ENCODE data around the gene PARP14.
A peak's percentile ranks its signal among the peaks of the same experiment; 100 is the strongest.
"Not testable (repeated sequence)": the region's sequence is repeated elsewhere in the genome, so short reads cannot be mapped to it uniquely, and the experiment has no call there.

Gene PARP14

DNA sequence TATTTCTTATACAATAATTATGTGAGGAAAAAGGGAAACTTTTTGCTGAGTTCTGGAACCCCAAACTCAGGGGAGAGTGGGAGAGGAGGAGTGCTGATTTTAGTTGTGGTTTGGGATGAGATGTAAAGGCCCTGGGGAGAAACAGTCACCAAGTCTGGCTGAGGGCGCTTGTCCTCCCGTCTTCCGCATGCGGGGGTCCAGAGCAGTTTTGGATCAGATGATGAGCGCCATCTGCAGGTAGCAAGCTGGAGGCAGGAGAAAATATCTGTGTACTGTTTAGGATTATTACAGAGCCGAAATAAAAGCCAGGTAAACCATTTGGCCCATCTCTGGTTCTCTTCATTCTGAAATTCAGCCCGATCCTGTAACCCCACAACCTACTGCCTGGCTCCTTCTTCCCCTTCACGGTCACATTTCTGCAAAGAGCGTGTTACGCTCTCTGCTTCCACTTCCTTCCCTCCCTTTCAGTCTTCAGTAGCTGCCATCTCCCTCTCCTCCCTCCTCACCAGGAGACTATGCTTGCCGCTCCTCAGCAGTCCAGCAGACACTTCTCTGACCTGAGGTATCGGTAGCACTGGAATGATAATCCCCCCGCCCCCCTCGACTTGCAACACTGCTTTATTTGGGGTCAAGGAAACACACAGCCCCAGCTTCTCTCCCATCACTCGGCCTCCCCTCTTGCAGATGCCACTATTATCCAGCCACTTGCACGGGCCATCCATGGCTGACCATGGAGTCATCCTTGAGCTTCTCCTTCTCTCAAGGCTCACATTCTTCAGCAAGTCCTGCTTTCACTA, 1.4 kb upstream of the PARP14 start:
- peak; percentile 35 to 77 for DNase-seq

DNA sequence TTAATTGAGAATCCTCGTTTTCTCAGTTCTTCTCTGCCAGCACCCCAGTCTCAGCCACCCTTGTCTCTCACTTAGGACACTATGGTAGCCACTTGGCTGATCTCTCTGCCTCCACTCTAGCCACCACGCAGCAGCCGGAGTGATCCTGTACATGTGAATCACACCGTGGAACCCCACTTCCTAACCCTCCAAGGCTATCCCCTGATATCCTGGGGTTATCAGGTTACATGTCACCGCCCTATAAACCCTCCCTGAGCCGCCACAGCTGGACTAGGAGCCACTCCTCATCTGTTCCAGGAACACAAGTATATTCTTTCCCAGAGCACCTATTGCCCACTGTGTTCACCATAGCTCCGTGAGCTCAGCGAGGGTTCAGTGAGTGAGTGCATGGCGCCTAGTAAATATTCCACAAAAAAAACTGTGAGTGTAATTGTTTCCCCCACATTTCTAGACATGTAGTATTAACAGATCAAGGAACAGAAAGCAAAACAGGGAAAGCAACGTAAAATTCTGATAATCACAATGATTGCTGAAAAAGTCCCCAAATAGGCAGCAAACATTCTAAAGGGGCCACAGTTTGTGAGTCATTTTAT, 661 bp upstream of the PARP14 start:
- DNase-seq: no peak

DNA sequence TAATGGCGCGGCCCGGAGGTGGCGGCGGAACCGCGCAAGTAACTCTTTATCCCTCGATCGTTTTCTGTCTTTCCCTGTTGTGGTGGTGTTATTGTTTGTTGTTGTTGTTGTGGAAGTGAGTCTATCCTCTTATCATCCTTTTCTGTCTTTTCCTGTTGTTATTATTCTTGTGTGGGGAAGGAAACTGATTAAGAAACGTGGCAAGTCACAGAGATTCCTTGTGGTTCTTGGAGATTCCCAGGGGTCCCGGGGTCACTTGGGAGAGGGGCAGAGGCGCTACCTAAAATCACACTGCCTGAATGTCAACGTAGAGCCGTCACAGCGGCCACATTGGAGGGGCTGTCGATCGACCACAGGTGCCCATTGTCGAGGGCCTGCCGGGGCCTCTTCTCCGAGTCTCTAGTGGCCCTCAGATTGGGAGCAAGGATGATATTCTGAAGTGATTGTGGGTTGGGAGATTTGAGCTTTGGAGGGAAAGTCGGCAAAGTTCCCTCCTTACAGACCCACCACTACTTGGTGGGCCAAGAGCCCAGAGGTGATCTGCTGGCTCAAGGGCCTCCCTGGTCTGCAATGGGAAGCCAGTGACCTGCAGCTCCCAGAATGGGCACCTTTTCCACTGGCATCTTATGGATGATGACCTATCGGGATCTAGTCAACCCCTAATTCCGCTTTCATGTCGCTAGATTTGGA, 790 bp downstream of the PARP14 start:
- DNase-seq: no peak

DNA sequence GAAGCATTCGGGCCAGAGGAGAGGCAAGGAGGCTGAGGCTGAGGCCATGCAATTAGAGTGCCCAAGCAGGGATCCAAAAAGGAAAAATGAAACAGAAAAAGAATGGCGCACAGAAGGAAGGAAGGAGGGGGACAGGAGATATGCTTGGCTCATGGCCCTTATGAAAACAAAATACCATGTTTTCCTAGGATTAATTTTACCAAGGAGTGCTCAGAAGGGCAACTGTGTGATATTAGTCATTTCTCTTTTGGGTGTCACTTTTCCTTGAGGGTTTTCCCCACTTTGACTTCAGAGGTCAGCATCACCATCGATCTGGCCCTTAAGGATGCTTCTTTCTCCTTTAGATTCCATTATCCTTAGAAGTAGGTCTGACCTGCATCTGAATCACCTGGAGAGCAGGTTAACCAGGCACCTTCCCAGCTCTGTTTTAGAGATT, 1.4 kb downstream of the PARP14 start:
- DNase-seq: no peak

DNA sequence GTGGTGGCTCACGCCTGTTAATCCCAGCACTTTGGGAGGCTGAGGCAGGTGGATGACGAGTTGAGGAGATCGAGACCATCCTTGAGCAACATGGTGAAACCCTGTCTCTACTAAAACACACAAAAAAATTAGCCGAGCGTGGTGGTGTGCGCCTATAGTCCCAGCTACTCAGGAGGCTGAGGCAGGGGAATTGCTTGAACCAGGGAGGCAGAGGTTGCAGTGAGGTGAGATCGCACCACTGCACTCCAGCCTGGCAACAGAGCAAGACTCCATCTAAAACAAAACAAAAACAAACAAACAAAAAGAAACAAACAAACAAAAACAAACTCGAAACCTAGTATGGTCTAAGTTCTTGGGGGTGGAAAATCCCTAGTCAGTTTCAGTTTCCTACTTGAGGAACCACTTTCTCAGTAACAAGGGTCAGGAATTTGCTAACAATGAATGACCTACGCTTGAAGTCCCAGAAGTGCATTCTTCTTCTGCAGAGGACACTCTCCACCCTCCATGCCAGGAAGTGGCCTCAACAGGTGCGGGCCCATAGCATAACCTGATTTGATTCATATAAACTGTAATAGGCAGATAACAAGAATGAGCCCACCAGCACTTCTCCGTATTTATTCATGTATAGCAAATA, 2.3 kb downstream of the PARP14 start:
- not testable (repeated sequence) for DNase-seq

DNA sequence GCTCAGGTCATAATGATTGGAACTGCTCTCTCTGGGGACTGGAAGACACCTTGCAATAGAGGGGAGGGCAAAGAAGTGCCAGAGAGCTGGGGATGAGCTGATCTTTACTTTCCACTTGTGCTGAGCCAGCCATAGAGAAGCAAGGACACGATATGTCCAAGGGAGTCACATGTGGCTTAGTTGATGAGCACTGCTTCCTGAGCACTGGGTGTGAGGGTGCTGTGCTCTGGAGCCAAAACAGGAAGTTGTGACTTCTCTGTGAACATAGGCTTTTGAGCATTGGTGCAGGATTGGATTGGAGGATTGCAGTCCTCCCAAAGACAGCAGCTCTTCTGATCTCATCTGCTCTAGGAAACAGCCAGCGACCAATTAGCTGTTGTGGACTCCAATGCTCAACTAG, 6.7 kb downstream of the PARP14 start:
- DNase-seq: no peak

DNA sequence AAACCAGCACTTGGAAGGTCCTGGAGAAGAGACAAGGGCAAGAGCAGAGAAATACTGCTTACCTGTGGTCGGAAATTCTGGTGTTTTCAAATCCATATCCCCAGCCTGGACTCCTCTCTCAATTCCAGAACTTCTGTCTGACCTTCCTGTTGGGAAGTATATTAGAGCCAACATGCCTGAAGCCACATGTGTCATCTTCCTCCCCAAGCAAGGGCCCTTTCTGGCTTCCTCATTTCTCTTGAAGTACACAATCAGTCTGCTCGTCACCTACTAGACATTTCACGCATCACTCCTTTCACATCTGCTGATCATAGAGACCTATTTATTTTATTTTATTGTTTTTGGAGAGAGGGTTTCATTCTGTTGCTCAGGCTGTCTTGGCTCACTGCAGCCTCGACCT, 8.4 kb downstream of the PARP14 start:
- no peak for DNase-seq

DNA sequence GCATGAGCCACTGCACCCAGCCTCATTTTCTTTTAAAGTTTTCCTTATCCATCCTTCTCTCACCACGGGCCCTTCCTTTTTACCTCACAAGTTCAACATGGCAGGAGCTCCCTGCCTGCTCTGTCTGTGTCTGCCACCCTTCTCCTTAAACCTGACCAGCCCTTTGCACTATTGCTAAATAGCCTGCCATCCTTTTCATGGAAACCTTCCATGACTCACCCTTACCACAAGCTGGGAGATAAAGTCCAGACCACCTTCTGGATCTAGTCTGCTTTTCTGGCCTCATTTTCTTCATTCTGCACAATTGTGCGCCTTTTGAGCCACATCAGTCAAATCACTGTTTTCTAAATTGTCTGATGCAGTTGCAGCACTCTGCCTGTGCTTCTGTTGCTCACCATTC, 8.9 kb downstream of the PARP14 start:
- no peak for DNase-seq

DNA sequence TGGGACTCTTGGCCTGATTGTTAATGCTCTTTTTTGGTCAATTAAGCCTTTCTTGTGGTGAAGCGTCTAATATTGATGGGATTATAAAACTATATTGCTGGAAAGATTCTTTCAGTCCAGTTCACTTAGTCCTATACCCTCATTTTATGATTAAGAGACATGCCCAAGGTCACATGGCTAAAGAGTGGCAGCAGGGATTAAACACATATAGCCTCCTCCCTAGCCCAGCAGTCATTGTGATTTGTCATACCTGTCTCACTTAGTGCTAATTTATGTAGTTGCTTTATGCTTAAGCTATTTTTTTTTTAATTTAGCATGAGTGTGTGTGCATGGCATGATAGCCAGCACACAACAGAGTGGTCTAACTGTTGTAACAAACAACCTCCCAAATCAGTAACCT, 9.5 kb downstream of the PARP14 start:
- no peak for DNase-seq

DNA sequence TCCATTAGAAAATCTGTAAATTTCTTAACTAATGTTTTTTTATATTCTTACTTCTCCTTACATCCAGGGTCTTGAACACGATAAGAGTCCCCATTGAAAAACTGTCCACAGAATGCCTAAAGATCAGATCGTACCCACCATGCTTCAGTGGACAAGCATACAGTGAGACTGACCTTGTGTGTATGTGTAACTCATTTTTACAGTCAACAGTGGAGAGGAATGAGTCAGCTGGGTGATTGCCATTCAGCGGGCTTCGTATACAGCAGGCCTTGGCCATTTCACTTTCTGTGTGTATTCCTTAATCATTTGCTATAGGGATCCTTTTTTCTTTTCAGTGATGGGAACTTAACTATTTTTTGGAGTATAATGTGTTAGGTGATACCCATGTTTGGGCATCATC, 10.6 kb downstream of the PARP14 start:
- peak in 1 of 2 experiments; percentile 43 for DNase-seq

DNA sequence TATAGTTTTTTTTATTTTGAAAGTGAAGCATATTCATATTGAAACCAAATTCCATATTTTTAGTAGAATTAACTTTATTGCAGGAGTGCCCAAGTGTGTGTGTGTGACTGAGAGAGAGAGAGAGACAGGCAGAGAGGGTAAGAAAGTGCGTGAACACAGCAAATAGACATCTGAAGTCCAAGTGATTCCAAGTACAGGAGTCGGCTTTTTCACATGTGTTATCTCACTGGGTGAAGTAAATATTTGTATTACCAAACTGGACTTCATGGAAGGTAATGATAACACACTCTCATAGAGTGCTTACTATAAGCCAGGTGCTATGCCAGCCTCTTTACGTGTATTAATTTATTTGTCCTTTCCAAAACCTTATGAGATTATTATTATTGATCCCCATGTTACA, 12.0 kb downstream of the PARP14 start:
- no peak for DNase-seq

DNA sequence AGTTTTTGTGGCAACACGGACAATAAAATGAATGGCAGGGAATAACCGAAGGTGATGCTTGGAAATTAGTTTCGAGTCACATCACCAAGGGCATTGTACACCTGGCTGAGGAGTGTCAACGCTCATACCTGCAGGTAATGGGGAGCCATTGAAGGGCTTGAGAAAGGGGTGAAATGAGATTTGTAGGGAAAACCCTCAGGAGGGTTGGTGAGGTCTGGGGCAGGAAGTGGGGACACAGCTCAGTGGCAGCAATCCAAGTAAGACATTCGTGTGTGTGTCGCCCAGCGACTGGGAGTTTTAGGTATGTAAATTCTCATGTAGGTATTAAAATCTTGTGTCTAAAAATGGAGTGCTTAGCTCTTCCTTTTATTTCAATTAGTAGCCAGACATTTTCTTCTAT, 14.3 kb downstream of the PARP14 start:
- DNase-seq: no peak

DNA sequence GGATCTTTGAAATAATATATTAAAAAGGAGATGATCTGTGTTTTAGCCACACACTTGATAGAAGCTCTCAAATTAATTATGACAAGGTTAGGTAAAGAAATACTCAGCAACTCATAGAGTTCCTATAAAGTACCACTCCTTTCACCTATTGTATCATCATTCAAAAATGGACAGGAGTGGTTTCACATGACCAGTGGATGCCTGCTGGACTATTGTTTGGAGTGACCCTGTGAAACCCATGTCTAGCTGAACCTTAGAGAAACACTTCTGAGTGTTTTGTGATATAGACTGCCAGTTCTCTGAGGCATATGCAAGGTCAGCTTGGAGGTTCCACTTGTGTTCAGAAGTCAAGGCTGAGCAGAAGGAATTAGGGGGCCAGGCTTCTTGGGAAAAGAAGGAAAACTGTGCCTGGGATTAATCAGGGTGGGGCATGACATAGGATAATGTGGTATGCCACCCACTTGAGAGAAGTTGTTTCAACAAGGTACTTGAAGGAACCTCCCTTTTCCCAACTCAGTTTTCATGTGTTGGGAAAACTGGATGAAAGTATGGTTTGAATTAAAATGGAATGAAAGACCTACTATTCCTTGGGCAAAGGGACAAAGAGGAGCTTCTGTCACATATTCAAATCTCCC, 15.4 kb downstream of the PARP14 start:
- no peak for DNase-seq

DNA sequence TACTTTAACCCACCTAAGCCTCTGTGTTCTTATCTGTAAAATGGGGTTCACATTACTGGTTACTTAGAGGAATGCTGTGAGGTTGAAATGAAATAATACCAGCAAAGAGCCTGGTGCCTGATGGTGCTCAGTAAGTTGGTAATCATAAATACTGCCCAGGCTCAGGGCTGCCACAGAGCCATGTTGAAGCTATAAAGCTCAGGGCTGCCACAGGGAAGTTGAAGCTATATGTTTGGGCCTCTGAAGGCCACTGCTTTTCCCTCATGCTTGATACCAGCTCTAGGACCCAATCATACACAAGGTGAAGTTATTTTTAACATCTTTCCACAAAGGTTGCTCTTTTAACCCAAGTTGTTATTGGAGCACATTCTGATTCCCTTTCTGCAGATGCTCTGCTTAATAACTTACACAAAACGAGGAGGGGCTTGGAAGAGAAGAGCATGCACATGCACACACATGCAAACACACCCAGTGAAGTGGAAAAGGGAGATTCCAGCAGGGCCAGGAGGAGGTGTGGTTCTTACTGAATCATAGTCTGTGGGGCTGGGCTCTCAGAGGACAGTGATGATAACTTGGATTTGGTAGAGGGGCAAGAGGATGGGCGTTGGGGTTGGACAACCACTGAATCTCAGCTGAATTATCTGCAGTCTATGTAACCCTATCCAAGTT, 17.4 kb downstream of the PARP14 start:
- DNase-seq: no peak

DNA sequence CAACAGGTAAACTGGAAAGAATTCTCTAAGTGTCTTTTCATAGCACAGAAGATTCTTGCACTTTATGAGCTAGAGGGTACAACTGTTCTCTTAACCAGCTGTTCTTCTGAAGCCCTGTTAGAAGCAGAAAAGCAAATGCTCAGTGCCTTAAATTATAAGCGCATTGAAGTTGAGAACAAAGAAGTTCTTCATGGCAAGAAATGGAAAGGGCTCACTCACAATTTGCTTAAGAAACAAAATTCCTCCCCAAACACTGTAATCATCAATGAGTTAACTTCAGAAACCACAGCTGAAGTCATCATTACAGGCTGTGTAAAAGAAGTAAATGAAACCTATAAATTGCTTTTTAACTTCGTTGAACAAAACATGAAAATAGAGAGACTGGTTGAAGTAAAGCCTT, 19.6 kb downstream of the PARP14 start:
- DNase-seq: no peak

DNA sequence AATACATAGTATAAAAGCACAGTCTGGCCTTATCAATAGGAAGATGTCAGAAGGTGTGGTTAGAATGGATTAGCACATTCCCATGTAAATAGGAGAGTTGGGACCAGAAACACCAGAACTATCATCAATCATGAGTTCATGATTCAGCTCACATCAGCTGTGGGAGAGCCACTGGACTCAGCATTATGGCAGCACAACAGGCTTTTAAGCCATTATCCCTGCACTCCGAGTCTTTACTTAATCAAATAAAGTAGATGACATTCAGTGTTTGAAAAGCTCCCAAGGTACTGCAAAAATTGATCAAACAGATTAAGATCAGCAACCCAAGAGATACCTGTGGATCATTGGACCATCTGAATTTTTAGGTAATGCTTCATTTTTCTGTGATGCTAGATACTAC, 24.7 kb downstream of the PARP14 start:
- DNase-seq: no peak

DNA sequence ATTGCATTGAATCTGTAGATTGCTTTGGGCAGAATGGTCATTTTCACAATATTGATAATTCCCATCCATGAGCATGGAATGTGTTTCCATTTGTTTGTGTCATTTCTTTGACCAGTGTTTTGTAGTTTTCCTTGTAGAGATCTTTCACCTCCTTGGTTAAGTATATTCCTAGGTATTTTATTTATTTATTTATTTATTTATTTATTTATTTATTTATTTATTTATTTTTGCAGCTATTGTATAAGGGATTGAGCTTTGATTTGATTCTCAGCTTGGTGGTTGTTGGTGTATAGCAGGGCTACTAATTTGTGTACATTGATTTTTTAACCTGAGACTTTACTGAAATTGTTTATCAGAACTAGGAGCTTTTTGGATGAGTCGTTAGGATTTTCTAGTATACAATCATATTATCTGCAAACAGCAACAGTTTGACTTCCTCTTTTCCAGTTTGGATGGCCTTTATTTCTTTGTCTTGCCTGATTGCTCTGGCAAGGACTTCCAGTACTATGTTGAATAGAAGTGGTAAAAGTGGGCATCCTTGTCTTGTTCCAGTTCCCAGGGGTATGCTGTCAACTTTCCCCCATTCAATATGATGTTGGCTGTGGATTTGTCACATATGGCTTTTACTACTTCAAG, 30.1 kb downstream of the PARP14 start:
- not testable (repeated sequence) for DNase-seq

DNA sequence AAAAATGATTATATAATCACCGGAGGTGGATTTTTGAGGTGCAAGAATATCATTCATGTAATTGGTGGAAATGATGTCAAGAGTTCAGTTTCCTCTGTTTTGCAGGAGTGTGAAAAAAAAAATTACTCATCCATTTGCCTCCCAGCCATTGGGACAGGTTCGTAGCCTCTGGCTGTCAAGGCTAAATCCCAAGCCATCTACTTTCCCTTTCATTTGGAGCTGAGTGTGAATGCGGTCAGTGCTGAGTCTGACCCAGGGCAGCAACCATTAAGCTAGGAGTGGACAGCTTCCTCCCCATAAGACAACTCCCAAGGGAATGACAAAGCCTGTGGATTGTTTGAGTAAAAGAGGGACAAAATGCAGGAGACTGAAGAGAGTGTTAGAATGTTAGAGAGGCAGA, 33.6 kb downstream of the PARP14 start:
- no peak for DNase-seq

DNA sequence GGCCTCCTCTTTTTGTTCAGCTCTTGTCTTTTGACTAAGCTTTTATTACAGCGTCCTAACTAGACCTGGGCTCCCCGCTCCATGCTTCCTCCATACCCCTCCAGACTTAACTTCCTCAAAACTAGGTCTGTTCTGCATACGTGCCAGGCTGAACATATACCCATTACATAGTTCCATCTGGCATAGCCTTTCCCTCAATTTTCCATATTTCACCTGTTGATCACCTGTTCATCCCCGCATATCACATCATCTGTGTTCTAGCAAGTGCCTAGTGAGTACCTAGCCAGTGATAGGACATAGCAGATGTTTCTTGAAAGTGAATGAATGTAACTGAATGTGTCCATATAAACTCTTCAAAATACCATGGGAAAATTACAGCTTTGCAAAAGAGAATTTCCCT, 36.0 kb downstream of the PARP14 start:
- no peak for DNase-seq

DNA sequence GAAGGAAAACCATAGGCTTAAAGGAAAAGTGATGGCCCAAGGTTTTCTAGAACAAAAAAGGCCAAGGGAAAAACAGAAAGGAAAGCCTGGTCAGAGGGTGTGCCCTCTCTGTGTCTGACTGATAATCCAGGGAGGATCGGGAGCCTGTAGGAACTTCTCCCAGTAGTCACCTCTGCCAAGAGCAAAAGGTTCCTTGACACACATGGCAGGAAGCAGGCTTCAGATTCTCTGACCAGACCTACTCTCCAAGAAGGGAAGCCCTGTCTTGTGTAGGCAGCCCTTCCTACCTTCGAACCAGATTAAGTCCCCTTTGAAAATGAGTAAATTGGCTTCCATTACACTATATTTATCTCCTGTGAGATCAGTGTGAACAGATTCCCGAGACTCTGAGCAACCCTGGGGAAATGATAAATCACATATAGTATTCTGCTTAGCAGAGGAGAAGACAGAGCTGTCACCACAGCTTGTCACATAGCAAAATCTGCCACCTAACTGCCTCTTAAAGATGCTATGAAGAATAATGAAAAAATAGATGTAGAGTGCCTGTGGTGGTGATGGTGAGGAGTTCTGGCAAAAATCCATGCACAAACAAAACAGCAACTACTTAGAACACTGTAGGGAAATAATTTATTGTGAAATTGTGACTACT, 38.8 kb downstream of the PARP14 start:
- no peak for DNase-seq

DNA sequence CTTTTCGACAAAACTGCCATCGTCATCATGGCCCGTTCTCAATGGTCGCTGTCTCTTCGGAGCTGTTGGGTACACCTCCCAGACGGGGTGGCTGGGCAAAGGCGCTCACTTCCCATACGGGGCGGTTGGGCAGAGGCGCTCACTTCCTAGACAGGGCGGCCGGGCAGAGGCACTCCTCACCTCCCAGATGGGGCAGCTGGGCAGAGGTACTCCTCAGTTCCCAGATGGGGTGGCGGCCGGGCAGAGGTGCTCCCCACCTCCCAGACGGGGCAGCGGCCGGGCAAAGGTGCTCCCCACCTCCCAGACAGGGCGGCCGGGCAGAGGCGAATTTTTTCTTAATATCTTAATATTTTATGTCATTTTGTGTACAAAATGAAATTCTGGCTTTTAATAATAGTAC, 44.5 kb downstream of the PARP14 start:
- DNase-seq: no peak

DNA sequence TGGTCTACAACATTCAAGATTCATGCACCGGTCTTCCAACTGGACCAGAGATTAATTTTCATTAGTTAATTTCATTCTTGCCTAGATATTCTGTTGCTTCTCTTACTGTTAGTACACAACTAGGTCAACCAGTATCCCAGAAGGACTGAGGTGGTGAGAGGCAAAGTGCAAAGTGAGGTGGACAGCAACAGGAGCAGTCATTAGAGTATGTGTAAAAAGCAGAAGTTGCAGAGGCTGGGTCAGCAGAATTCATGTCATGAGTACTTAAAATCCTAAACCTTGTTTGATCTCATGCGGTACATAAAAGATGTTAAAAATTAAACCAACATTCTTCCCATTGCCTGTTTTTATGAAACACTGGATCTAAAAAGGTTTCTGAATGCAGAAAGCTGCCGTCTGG, 46.7 kb downstream of the PARP14 start:
- DNase-seq: no peak

Measured in NCI-H446 (cell line).